Measurements from ENCODE around the gene ERCC5. TPM values are rescaled to one million over a fixed set of nuclear protein-coding genes. Genes with fewer than 3 reads are reported as not detected.

Gene ERCC5
- total and polyA plus RNA-seq, 2 donors (not counting 3 experiments of a cell fraction or from before 2014, with no cell fraction given), result 12.5 to 40.1 TPM

DNA sequence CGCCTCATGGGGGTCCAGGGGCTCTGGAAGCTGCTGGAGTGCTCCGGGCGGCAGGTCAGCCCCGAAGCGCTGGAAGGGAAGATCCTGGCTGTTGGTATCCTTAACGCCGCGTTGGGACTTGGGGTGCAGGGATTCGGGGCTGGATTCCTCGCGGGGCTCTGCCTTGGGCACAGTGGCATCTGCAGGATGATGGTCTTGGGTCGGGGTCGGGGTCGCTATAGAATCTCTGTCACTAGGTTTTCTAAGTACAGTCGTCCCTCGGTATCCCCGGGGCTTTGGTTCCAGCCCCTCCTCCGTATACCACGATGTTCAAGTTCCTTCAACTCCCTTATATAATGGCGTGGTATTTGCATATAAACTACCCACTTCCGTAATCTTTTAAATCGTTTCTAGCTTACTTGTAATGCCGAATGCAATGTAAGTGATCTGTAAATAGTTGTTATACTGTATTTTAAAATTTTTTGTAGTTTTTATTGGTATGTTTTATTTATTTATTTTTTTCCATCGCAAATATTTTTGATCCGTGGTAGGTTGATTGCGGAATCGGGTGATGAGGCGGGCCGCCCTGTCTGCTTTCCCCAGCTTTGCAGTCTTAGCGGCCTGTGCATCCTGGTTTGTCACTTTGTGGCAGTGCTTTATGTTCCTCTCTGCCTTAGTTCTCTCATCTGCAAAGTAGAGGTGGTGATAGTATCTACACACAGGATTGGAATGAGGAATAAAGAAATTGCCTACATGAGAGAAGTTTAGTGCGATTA, 606 bp downstream of the ERCC5 start:
- TSS peak; percentile 51 for BruUV-seq (replicated peaks)
- no peak for FAIRE-seq
- peaks cover 7% of the 10 kb centered on the region for H3K4me1 ChIP-seq (ENCODE audit: control insufficient read depth, extremely low read depth, insufficient read depth, low read length)

More for the DNA sequence above, 606 bp downstream of the ERCC5 start:
- peak overlapping the region; percentile 75 to 97 (median 87) for H3K4me3 ChIP-seq (replicated peaks in 1 of 3; ENCODE audit: insufficient read depth in 1 of 3, low read depth in 1 of 3, low read length in 3 of 3)
- H3K27me3 ChIP-seq (ENCODE audit: control insufficient read depth in 2 of 2, insufficient read depth in 2 of 2, low read length in 2 of 2), result no peaks in the 10 kb centered on the region
- H3K4me2 ChIP-seq (ENCODE audit: insufficient read depth, low read length), result peak overlapping the region; percentile 92
- H3K9me3 ChIP-seq (replicated peaks; ENCODE audit: control insufficient read depth, insufficient read depth, low read length), result no peaks in the 10 kb centered on the region
- no peak for TF ChIP-seq EZH2 (IDR thresholded peaks at IDR 0.05; ENCODE audit: borderline replicate concordance, low read depth, low read length, severe bottlenecking)
- TF ChIP-seq JUN (IDR thresholded peaks at IDR 0.05; ENCODE audit: borderline replicate concordance, insufficient read depth, insufficient read length, low read depth), result no peak
- TF ChIP-seq POLR2A (IDR thresholded peaks at IDR 0.05; ENCODE audit: low read depth, low read length), result no peak
- no peak for TF ChIP-seq GATA2 (IDR thresholded peaks at IDR 0.05; ENCODE audit: insufficient read depth, insufficient read length, low read depth, low read length)
- TF ChIP-seq POLR2AphosphoS5 (IDR thresholded peaks at IDR 0.05; ENCODE audit: insufficient read depth, low read depth, low read length), result no peak
- no peak for TF ChIP-seq MYC (IDR thresholded peaks at IDR 0.05; ENCODE audit: low read depth, low read length)
- TF ChIP-seq, protein P1, sequence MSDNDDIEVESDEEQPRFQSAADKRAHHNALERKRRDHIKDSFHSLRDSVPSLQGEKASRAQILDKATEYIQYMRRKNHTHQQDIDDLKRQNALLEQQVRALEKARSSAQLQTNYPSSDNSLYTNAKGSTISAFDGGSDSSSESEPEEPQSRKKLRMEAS (IDR thresholded peaks at IDR 0.05; ENCODE audit: insufficient read depth, insufficient read length), result no peak
- no peak for TF ChIP-seq FOS (IDR thresholded peaks at IDR 0.05; ENCODE audit: borderline replicate concordance, insufficient read depth, low read length)
- TF ChIP-seq, protein P2, sequence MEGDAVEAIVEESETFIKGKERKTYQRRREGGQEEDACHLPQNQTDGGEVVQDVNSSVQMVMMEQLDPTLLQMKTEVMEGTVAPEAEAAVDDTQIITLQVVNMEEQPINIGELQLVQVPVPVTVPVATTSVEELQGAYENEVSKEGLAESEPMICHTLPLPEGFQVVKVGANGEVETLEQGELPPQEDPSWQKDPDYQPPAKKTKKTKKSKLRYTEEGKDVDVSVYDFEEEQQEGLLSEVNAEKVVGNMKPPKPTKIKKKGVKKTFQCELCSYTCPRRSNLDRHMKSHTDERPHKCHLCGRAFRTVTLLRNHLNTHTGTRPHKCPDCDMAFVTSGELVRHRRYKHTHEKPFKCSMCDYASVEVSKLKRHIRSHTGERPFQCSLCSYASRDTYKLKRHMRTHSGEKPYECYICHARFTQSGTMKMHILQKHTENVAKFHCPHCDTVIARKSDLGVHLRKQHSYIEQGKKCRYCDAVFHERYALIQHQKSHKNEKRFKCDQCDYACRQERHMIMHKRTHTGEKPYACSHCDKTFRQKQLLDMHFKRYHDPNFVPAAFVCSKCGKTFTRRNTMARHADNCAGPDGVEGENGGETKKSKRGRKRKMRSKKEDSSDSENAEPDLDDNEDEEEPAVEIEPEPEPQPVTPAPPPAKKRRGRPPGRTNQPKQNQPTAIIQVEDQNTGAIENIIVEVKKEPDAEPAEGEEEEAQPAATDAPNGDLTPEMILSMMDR (IDR thresholded peaks at IDR 0.05; ENCODE audit: extremely low read depth in 1 of 2, insufficient read depth in 1 of 2, low read depth in 1 of 2, low read length in 2 of 2), result no peak
- dilution Hi-C loops (cut with MboI; ENCODE audit: extremely low pct_ligation_motif_present, low sequenced_read_pairs) (no loop called here), intact Hi-C loops (cut with micrococcal nuclease) (loop anchor here (1.0 to 10.0 kb wide), 10 partner anchors 73 to 1392 kb away; partner anchors contain the start of genes ITGBL1 and TEX30)
- H3K36me3 ChIP-seq (ENCODE audit: control insufficient read depth in 2 of 2, extremely low read depth in 1 of 2, insufficient read depth in 2 of 2, low read length in 2 of 2), result no peaks in the 10 kb centered on the region
- DNase-seq (ENCODE audit: low read depth, low spot score), result peak; percentile 62
- H3K9ac ChIP-seq (replicated peaks; ENCODE audit: extremely low read depth, insufficient read depth, low read length), result peak overlapping the region; percentile 83
- H2AFZ ChIP-seq (ENCODE audit: low read depth, low read length), result peak overlapping the region; percentile 82
- H4K20me1 ChIP-seq (replicated peaks; ENCODE audit: control insufficient read depth, extremely low read depth, insufficient read depth, low read length), result no peaks in the 10 kb centered on the region
- H3K27ac ChIP-seq (ENCODE audit: insufficient read depth, low read depth, low read length), result peak overlapping the region; percentile 78
- H3K79me2 ChIP-seq (ENCODE audit: control insufficient read depth, insufficient read depth, low read length), result peaks cover 19% of the 10 kb centered on the region
- ChIA-PET POLR2A (interaction anchor here (1.4 kb wide), 1 partner anchor 250 kb away, joined by 5 read pairs; the partner anchor contains the start of gene TPP2), CTCF (interaction anchor here (0.8 to 2.4 kb wide), 13 partner anchors 10 to 904 kb away, joined by 3 to 19 read pairs (median 10); partner anchors contain the start of genes BIVM, POGLUT2, TEX30 and TPP2)
- no peaks in the 10 kb centered on the region for H3K9me1 ChIP-seq (replicated peaks; ENCODE audit: control insufficient read depth, extremely low read depth, insufficient read depth, low read length)
